Stimulated activated CD4-positive, alpha-beta T cell treated with anti-CD3 and anti-CD28 coated beads, Interleukin-12 subunit alpha, Interleukin-12 subunit beta, amount 100 ng/mL, for 24 hours (primary cell): ENCODE data around the gene RNF144A.
"Not testable (repeated sequence)": the region's sequence is repeated elsewhere in the genome, so short reads cannot be mapped to it uniquely, and the experiment has no call there.

Experiments
- DNase-seq, 2 experiments: peaks; one replicate each; pipeline ENCODE4 v3.0.0-alpha.2; 2020; ENCODE audit warnings: low read depth in 2 of 2

Gene RNF144A

GRCh38 chr2:6929196-6929819, 12.1 kb downstream of the RNF144A start:
- no peak for DNase-seq

- no peak for DNase-seq
These were observed 13.9 kb downstream of the RNF144A start for GRCh38 chr2:6930923-6931647.

- no peak for DNase-seq
These were observed 14.5 kb downstream of the RNF144A start for GRCh38 chr2:6931753-6932152.

GRCh38 chr2:6932206-6932605, 15.0 kb downstream of the RNF144A start:
- DNase-seq = no peak

GRCh38 chr2:6932828-6933227, 15.6 kb downstream of the RNF144A start:
- no peak for DNase-seq

- DNase-seq = no peak
These were observed 16.7 kb downstream of the RNF144A start for GRCh38 chr2:6933911-6934310.

- DNase-seq = no peak
These were observed 17.1 kb downstream of the RNF144A start for GRCh38 chr2:6934345-6934744.

- no peak for DNase-seq
These were observed 17.8 kb downstream of the RNF144A start for GRCh38 chr2:6934758-6935651.

- DNase-seq = not testable (repeated sequence)
These were observed 18.4 kb downstream of the RNF144A start for GRCh38 chr2:6935652-6936020.

- no peak for DNase-seq
These were observed 19.9 kb downstream of the RNF144A start for GRCh38 chr2:6937157-6937556.

- DNase-seq = no peak
These were observed 20.4 kb downstream of the RNF144A start for GRCh38 chr2:6937582-6937981.

- DNase-seq = no peak
These were observed 21.9 kb downstream of the RNF144A start for GRCh38 chr2:6939071-6939470.

- no peak for DNase-seq
These were observed 23.6 kb downstream of the RNF144A start for GRCh38 chr2:6940820-6941219.

GRCh38 chr2:6941299-6942046, 24.3 kb downstream of the RNF144A start:
- DNase-seq = no peak

GRCh38 chr2:6942848-6943247, 25.6 kb downstream of the RNF144A start:
- DNase-seq = no peak

GRCh38 chr2:6943523-6943922, 26.3 kb downstream of the RNF144A start:
- DNase-seq = no peak

GRCh38 chr2:6943971-6944370, 26.8 kb downstream of the RNF144A start:
- DNase-seq = no peak

GRCh38 chr2:6944555-6944954, 27.3 kb downstream of the RNF144A start:
- DNase-seq = no peak

- no peak for DNase-seq
These were observed 28.0 kb downstream of the RNF144A start for GRCh38 chr2:6945087-6945813.

- DNase-seq = no peak
These were observed 28.6 kb downstream of the RNF144A start for GRCh38 chr2:6945821-6946220.

- DNase-seq = no peak
These were observed 29.5 kb downstream of the RNF144A start for GRCh38 chr2:6946722-6947121.
